ENCODE measurements around the gene PLXDC1.

- no peak for TF ChIP-seq CTCF (IDR thresholded peaks at IDR 0.05)
- no peak for TF ChIP-seq POLR2A (IDR thresholded peaks at IDR 0.05)
Measured at GRCh38 chr17:39144416-39144840, 7.0 kb downstream of the PLXDC1 start.

All from adrenal gland (tissue), 5 donors.